ENCODE measurements around the gene ABLIM2. TPM values are rescaled to one million over a fixed set of nuclear protein-coding genes. Genes with fewer than 3 reads are reported as not detected.

ABLIM2 gene
- total and polyA plus RNA-seq, 2 of the 4 experiments (the other 2 are of a cell fraction), result under 0.01 to 0.10 TPM

DNA sequence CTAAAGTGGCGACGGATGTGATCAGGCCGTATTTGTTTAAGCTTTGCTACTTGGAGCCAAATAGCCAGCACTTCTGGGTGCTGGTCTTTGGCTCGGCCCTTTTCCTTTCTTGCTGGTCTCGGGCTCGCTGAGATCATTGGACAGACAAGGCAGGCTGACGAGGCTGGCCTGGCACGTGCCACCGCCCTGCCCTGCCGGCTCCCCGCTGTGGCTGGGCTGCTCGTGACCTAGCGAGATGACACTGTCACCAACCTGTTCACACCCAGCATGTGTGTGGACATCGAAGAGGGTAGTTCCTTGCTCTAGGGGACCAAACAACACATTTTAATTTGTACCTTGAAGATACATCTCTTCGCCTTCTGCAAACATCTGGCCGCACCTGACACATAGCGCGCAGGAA lies 98.0 kb downstream of the ABLIM2 start:
- no peak overlapping the region for H2AFZ ChIP-seq (replicated peaks; ENCODE audit: low read length, poor library complexity)
- ChIA-PET CTCF (no interaction called here), POLR2A (ENCODE audit: unreplicated experiment) (no interaction called here)
- no peak overlapping the region for H3K4me2 ChIP-seq (ENCODE audit: low read depth, low read length)
- BruUV-seq (replicated peaks), result no TSS peak
- DNase-seq, result no peak
- no peaks in the 10 kb centered on the region for H3K9me1 ChIP-seq (ENCODE audit: insufficient read depth, low read length)
- no peak overlapping the region for H2AK5ac ChIP-seq (ENCODE audit: low read depth, low read length)
- H2BK15ac ChIP-seq (ENCODE audit: low read depth, low read length), result no peak overlapping the region
- no peak overlapping the region for H3K18ac ChIP-seq (ENCODE audit: low read depth, low read length)
- H3K9ac ChIP-seq (ENCODE audit: low read depth, low read length), result no peak overlapping the region
- H3K27me3 ChIP-seq (ENCODE audit: control insufficient read depth, insufficient read depth, low read length), result peaks cover 32% of the 10 kb centered on the region
- no peak overlapping the region for H3K23ac ChIP-seq (ENCODE audit: low read depth, low read length)
- no peak overlapping the region for H2BK20ac ChIP-seq (ENCODE audit: low read depth, low read length)
- no peak overlapping the region for H2AK9ac ChIP-seq (replicated peaks; ENCODE audit: low read depth, low read length, poor library complexity)
- no peak overlapping the region for H3K4ac ChIP-seq (ENCODE audit: low read depth, low read length)
- WGBS, 2 experiments (ENCODE audit: extremely low coverage in 2 of 2, insufficient read length in 1 of 2), result 69% methylated on average over 11 of the region's 18 CpGs; no CpG with 5 or more reads in 1 of the 2 experiments
- H3K79me1 ChIP-seq (ENCODE audit: low read depth in 1 of 2, low read length in 2 of 2), result no peaks in the 10 kb centered on the region
- no peak overlapping the region for H3K56ac ChIP-seq (ENCODE audit: extremely low read depth, insufficient read depth, low read length)
- no peak overlapping the region for H4K8ac ChIP-seq (ENCODE audit: low read depth in 2 of 2, low read length in 2 of 2)
- H4K5ac ChIP-seq (ENCODE audit: low read depth, low read length), result no peak overlapping the region
- ATAC-seq (ENCODE audit: low read depth), result no peak
- dilution Hi-C loops (cut with HindIII; ENCODE audit: low sequenced_read_pairs, unreplicated experiment), result no loop called here
- no peak overlapping the region for H2BK120ac ChIP-seq (ENCODE audit: low read depth, low read length)
- intact Hi-C loops (cut with micrococcal nuclease), result no loop called here
- H3K14ac ChIP-seq (replicated peaks; ENCODE audit: low read depth, low read length), result no peak overlapping the region
- no peak overlapping the region for H4K91ac ChIP-seq (ENCODE audit: insufficient read depth, low read depth, low read length)
- H3K9me3 ChIP-seq (ENCODE audit: control insufficient read depth, insufficient read depth, low read length), result peaks cover 22% of the 10 kb centered on the region
- H3K4me1 ChIP-seq (ENCODE audit: control insufficient read depth, insufficient read depth, low read length), result no peaks in the 10 kb centered on the region
- H3K4me3 ChIP-seq (ENCODE audit: insufficient read depth, low read depth, low read length), result no peak overlapping the region
- H3K36me3 ChIP-seq (ENCODE audit: control insufficient read depth, insufficient read depth, low read length), result no peaks in the 10 kb centered on the region
- no peak overlapping the region for H2BK5ac ChIP-seq (ENCODE audit: low read depth, low read length, poor library complexity, severe bottlenecking)
- in situ Hi-C loops (cut with MboI; ENCODE audit: low sequenced_read_pairs), result no loop called here
- TF ChIP-seq NFE2L2 (IDR thresholded peaks at IDR 0.05; ENCODE audit: low read depth, low read length) (no peak), SMC3 (IDR thresholded peaks at IDR 0.05; ENCODE audit: low read depth, low read length) (no peak), MAZ (IDR thresholded peaks at IDR 0.05; ENCODE audit: borderline replicate concordance, low read depth, low read length) (no peak), RCOR1 (IDR thresholded peaks at IDR 0.05; ENCODE audit: insufficient replicate concordance, low read length) (no peak), CEBPB (IDR thresholded peaks at IDR 0.05; ENCODE audit: low read depth, low read length) (no peak), BHLHE40 (IDR thresholded peaks at IDR 0.05; ENCODE audit: low read depth, low read length) (no peak), MXI1 (IDR thresholded peaks at IDR 0.05; ENCODE audit: borderline replicate concordance, low read depth, low read length) (no peak), FOS (IDR thresholded peaks at IDR 0.05; ENCODE audit: low read depth, low read length) (no peak), CHD1 (IDR thresholded peaks at IDR 0.05; ENCODE audit: low read depth, low read length) (no peak), MAFK (IDR thresholded peaks at IDR 0.05; ENCODE audit: low read depth, low read length) (no peak), RAD21 (IDR thresholded peaks at IDR 0.05; ENCODE audit: low read length) (no peak), POLR2A (IDR thresholded peaks at IDR 0.05; ENCODE audit: low read depth, low read length) (no peak), RFX5 (IDR thresholded peaks at IDR 0.05; ENCODE audit: low read depth, low read length) (no peak)
- TF ChIP-seq, protein P1, sequence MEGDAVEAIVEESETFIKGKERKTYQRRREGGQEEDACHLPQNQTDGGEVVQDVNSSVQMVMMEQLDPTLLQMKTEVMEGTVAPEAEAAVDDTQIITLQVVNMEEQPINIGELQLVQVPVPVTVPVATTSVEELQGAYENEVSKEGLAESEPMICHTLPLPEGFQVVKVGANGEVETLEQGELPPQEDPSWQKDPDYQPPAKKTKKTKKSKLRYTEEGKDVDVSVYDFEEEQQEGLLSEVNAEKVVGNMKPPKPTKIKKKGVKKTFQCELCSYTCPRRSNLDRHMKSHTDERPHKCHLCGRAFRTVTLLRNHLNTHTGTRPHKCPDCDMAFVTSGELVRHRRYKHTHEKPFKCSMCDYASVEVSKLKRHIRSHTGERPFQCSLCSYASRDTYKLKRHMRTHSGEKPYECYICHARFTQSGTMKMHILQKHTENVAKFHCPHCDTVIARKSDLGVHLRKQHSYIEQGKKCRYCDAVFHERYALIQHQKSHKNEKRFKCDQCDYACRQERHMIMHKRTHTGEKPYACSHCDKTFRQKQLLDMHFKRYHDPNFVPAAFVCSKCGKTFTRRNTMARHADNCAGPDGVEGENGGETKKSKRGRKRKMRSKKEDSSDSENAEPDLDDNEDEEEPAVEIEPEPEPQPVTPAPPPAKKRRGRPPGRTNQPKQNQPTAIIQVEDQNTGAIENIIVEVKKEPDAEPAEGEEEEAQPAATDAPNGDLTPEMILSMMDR (conservative IDR thresholded peaks at IDR 0.05; ENCODE audit: low read depth, low read length), result no peak
- TF ChIP-seq, protein P2, sequence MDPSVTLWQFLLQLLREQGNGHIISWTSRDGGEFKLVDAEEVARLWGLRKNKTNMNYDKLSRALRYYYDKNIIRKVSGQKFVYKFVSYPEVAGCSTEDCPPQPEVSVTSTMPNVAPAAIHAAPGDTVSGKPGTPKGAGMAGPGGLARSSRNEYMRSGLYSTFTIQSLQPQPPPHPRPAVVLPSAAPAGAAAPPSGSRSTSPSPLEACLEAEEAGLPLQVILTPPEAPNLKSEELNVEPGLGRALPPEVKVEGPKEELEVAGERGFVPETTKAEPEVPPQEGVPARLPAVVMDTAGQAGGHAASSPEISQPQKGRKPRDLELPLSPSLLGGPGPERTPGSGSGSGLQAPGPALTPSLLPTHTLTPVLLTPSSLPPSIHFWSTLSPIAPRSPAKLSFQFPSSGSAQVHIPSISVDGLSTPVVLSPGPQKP (IDR thresholded peaks at IDR 0.05; ENCODE audit: borderline replicate concordance, low read depth, low read length), result no peak
- TF ChIP-seq, protein P3, sequence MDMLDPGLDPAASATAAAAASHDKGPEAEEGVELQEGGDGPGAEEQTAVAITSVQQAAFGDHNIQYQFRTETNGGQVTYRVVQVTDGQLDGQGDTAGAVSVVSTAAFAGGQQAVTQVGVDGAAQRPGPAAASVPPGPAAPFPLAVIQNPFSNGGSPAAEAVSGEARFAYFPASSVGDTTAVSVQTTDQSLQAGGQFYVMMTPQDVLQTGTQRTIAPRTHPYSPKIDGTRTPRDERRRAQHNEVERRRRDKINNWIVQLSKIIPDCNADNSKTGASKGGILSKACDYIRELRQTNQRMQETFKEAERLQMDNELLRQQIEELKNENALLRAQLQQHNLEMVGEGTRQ (IDR thresholded peaks at IDR 0.05; ENCODE audit: low read depth, low read length), result no peak
- H4K20me1 ChIP-seq (ENCODE audit: insufficient read depth, low read length), result no peaks in the 10 kb centered on the region
- H3K27ac ChIP-seq (ENCODE audit: insufficient read depth, low read length), result no peak overlapping the region
